ENCODE results near the gene TUB. TPM values are rescaled to one million over a fixed set of nuclear protein-coding genes. Genes with fewer than 3 reads are reported as not detected.

Gene TUB
- total RNA-seq, 1 experiment from 2014 or later, result 0.39 TPM

DNA sequence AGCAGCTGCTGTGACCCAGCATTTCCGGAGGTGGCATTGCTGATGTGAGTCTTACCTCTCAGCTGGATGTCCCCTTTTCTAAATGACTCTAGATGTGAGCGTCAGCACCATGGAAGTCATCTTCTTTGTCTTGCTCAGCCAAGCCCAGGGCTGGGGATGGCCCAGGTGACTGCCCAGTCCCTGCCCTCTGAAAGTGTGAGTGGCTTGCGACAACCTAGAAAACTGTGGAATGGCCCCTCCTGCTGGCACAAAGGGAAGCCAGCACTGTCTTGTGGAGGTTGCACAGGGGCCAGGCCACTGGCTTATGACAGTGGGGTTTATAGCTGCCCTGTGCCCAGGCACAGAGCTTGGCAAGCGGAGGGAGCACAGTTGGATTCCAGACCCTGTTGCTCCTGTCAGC is 6.2 kb downstream of the TUB start:
- ChIA-PET POLR2A (ENCODE audit: low non-redundant PET) (no interaction called here), CTCF (interaction anchor here (1.5 kb wide), 1 partner anchor 81 kb away, joined by 3 read pairs; no protein-coding TSS in a partner anchor)
- H3K4me1 ChIP-seq (ENCODE audit: insufficient read depth, low read length, poor library complexity, severe bottlenecking), result no peaks in the 10 kb centered on the region
- no peak overlapping the region for H3K4me3 ChIP-seq (ENCODE audit: low read depth, low read length, poor library complexity, severe bottlenecking)
- TF ChIP-seq CTCF (conservative IDR thresholded peaks at IDR 0.05; ENCODE audit: low read depth, low read length) (no peak), EZH2 (IDR thresholded peaks at IDR 0.05; ENCODE audit: borderline replicate concordance, low read depth, low read length, poor library complexity, severe bottlenecking) (no peak)
- peaks cover 1% of the 10 kb centered on the region for H3K27me3 ChIP-seq (replicated peaks; ENCODE audit: insufficient read depth, low read depth, low read length, poor library complexity)
- no peaks in the 10 kb centered on the region for H3K36me3 ChIP-seq (ENCODE audit: insufficient read depth, low read length, poor library complexity, severe bottlenecking)
- no peak for DNase-seq (ENCODE audit: low spot score)
- no peaks in the 10 kb centered on the region for H3K9me3 ChIP-seq (ENCODE audit: low read depth, low read length, poor library complexity, severe bottlenecking)
- intact Hi-C loops (cut with micrococcal nuclease; ENCODE audit: unreplicated experiment), result no loop called here
- no TSS peak for BruUV-seq (replicated peaks)
- H3K27ac ChIP-seq (ENCODE audit: low read depth, low read length, poor library complexity, severe bottlenecking), result no peak overlapping the region

- TF ChIP-seq EZH2 (IDR thresholded peaks at IDR 0.05; ENCODE audit: borderline replicate concordance, low read depth, low read length, poor library complexity, severe bottlenecking) (no peak), CTCF (conservative IDR thresholded peaks at IDR 0.05; ENCODE audit: low read depth, low read length) (no peak)
- Histone ChIP-seq H3K4me3 (ENCODE audit: low read depth, low read length, poor library complexity, severe bottlenecking) (no peak overlapping the region), H3K36me3 (ENCODE audit: insufficient read depth, low read length, poor library complexity, severe bottlenecking) (no peaks in the 10 kb centered on the region), H3K27ac (ENCODE audit: low read depth, low read length, poor library complexity, severe bottlenecking) (no peak overlapping the region), H3K9me3 (ENCODE audit: low read depth, low read length, poor library complexity, severe bottlenecking) (no peaks in the 10 kb centered on the region), H3K4me1 (ENCODE audit: insufficient read depth, low read length, poor library complexity, severe bottlenecking) (no peaks in the 10 kb centered on the region), H3K27me3 (replicated peaks; ENCODE audit: insufficient read depth, low read depth, low read length, poor library complexity) (no peaks in the 10 kb centered on the region)
- no TSS peak for BruUV-seq (replicated peaks)
- DNase-seq (ENCODE audit: low spot score), result no peak
- intact Hi-C loops (cut with micrococcal nuclease; ENCODE audit: unreplicated experiment), result no loop called here
- ChIA-PET CTCF (no interaction called here), POLR2A (ENCODE audit: low non-redundant PET) (no interaction called here)
These were observed 6.7 kb downstream of the TUB start for GRCh38 chr11:8087756-8088155.

- DNase-seq (ENCODE audit: low spot score), result no peak
- Histone ChIP-seq H3K4me3 (ENCODE audit: low read depth, low read length, poor library complexity, severe bottlenecking) (no peak overlapping the region), H3K36me3 (ENCODE audit: insufficient read depth, low read length, poor library complexity, severe bottlenecking) (no peaks in the 10 kb centered on the region), H3K27me3 (replicated peaks; ENCODE audit: insufficient read depth, low read depth, low read length, poor library complexity) (no peaks in the 10 kb centered on the region), H3K4me1 (ENCODE audit: insufficient read depth, low read length, poor library complexity, severe bottlenecking) (no peaks in the 10 kb centered on the region), H3K9me3 (ENCODE audit: low read depth, low read length, poor library complexity, severe bottlenecking) (no peaks in the 10 kb centered on the region), H3K27ac (ENCODE audit: low read depth, low read length, poor library complexity, severe bottlenecking) (no peak overlapping the region)
- TF ChIP-seq EZH2 (IDR thresholded peaks at IDR 0.05; ENCODE audit: borderline replicate concordance, low read depth, low read length, poor library complexity, severe bottlenecking) (no peak), CTCF (conservative IDR thresholded peaks at IDR 0.05; ENCODE audit: low read depth, low read length) (no peak)
- CTCF ChIA-PET, result interaction anchor here (1.0 to 2.0 kb wide), 3 partner anchors 10 to 84 kb away, joined by 3 to 19 read pairs (median 16); no protein-coding TSS in a partner anchor
- no TSS peak for BruUV-seq (replicated peaks)
- POLR2A ChIA-PET (ENCODE audit: low non-redundant PET), result no interaction called here
- intact Hi-C loops (cut with micrococcal nuclease; ENCODE audit: unreplicated experiment), result loop anchor here (10.0 kb wide), 2 partner anchors 395 to 995 kb away; no protein-coding TSS in a partner anchor
These were observed 8.9 kb downstream of the TUB start for GRCh38 chr11:8089791-8090510.

Measured in A673 (cell line).